ENCODE results near the gene GALNT16.
"Not testable (repeated sequence)": the region's sequence is repeated elsewhere in the genome, so short reads cannot be mapped to it uniquely, and the experiment has no call there.

GALNT16 gene

DNA sequence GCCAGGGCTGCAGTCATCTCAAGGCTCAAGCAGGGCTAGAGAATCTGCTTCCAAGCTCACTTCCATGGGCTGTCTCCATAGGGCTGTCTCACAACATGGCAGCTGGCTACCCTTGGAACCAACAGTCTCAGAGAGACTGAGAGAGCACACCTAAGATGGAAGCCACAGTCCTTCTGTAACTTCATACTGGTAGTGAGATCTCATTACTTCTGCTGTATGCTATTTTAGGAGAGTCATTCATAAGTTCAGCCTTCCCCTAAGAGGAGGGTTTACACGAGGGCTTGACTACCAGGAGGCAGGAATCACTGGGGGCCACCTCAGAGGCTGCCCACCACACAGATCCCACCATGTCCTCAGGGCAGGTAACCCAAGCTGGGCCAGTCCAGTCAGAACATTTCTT, 108.4 kb downstream of the GALNT16 start:
- DNase-seq: no peak

DNA sequence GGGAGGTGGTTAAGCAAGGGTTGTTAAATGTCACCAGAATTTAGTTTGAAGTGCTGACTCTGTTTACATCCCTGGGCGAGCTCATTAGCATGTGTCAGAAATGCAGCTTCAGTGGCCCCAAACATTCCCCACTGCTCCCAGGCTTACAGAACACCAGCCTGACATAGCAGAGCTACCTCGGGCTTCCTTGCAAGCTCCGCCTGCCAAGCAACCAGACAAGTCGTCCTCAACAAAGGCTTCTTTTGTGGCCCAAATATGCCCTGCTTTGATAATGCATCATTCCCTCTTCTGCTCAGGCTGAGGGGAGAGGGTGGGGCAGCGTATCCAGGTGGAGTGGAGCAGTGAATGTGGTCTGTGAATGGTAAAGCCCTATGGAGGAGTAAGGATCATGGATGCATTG, 110.1 kb downstream of the GALNT16 start:
- no peak for DNase-seq

DNA sequence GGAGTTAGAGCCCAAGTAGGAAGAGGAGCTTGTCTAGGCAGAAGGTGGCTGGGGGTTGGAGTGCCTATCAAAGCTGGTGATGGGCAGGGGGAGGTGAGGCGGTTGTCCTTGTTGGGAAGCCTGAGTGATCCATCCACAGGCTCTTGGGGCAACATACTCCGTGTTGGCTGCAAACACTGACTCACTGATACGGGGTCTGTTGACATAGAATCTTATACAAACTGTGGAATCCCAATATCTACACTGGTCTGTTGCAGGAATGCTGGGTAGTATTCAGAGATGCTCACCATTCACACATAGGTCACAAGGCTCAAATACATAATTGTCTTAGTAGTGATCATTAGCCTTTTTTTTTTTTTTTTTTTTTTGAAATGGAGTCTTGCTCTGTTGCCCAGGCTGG, 112.2 kb downstream of the GALNT16 start:
- DNase-seq: no peak

DNA sequence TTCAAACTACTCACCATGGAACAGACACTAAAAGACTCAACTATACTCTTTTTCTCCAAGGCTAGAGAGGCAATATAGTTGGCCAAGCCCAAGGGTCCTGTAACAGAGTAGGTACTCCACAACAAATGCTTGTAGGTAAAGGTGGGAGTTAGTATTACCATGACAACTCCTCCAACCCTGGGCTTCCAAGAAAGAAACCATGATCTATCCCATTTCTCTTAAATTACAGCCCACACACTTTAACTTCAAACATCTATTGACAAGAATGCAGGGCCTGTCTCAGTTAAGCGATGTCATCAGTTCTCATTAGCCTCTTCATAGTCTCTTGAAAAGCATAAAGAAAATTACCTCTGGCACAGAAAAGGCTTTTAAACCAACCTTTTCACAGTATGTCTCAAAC, 113.1 kb downstream of the GALNT16 start:
- no peak for DNase-seq

DNA sequence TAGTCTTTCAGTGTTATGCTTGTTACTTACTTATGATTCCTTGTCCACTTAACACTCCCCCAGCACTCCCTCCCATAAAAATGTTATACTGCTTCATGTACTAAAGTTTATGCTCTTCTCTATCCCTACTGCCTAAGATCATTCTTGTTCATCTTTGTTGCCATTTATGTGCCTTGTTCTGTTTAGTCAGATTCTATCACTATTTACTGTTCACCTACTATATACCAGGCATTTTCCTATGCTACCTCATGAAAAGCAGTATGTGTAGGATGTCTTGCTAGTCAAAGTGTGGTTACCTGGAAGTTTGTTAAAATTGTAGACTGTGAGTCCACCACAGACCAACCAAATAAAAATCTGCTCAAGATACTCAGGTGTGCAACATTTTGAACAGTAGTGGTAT, 114.3 kb downstream of the GALNT16 start:
- DNase-seq: no peak

DNA sequence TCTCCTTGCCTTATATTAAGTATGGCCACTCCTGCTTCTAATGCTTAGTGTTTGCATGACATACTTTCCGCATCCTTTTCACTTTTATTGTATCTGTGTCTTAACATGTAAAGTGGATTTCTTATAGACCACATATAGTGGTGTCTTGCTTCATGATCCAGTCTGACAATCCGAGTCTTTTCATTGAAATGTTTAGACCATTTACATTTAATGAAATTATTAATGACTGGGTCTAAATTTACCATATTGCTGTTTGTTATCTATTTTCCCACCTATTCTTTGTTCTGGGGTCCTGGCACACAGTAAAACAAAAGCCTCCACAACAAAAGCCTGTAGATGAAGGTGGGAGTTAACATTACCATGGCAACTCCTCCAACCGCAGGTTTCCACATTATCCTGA, 115.2 kb downstream of the GALNT16 start:
- no peak for DNase-seq

DNA sequence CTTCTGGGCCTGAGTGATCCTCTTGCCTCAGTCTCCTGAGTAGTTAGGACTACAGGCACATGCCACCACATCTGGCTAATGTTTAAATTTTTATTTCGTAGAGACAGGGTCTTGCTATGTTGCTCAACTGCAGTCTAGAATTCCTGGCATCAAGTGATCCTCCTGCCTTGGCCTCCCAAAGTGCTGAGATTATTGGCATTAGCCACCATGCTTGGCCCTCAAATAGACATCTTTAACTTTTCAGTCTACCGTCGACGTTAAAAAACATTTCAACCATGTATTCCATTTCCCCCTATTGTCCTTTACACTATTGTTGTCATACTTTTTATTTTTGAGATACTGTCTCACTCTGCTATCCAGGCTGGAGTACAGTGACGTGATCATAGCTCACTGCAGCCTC, 115.8 kb downstream of the GALNT16 start:
- no peak for DNase-seq

DNA sequence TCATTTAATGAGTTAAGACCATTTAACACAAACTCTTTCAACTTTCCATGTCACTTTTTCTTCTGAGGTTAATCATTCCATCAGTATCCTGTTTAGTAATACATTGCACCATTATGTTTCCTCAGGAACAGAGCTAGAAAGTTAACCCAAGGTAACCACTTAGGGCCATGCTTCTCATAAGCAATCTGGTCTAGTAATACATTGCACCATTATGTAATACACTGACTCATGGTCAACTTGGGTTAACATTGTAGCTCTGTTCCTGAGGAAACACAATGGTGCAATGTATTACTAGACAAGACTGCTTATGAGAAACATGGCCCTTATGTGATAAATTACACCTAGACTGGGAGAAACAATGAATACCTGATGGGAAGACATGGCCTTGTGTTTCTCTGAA, 116.5 kb downstream of the GALNT16 start:
- DNase-seq: no peak

DNA sequence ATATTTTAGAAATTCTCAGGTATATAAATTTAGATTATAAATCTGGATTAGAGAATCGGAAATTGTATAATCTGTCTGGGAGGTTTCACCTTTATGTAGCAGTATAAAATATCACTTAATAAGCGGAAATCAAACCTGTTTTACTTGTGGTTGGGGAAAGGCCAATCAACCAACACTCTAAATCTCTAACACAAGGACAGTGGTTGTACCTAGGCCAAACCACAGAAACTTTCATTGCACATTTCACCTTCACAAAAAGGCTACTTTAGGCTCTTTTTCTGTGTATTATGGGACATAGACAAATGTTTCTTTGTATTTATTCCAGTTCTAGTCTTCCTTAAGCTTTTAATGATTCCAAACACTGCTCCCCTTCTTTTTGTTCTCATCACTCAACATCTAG, 118.3 kb downstream of the GALNT16 start:
- DNase-seq: no peak

DNA sequence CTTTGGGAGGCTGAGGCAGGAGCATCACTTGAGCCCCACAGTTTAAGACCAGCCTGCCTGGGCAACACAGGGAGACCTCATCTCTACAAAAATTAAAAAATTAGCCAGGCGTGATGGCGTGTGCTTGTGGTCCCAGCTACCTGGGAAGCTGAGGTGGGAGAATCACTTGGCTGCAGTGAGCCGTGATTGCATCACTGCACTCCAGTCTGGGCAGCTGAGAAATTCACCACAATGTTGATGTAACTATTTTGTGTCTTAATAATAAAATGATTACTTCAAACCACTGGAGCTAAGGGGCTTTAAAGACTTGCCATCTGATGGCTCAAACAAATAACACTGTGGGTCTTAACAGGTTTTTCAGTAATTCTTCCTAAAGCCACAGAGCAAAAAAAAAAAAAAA, 127.4 kb downstream of the GALNT16 start:
- DNase-seq: no peak

DNA sequence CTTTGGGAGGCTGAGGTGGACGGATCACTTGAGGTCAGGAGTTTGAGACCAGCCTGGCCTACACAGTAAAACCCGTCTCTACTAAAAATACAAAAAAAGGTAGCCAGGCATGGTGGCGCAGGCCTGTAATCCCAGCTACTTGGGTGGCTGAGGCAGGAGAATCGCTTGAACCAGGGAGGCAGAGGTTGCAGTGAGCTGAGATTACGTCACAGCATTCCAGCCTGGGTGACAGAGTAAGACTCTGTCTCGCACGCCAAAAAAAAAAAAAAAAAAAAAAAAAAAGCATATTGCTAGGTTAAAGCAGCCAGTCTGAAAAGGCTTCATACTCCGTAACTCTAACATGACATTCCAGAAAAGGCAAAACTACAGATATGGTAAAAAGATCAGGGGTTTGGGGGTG, 131.4 kb downstream of the GALNT16 start:
- not testable (repeated sequence) for DNase-seq

DNA sequence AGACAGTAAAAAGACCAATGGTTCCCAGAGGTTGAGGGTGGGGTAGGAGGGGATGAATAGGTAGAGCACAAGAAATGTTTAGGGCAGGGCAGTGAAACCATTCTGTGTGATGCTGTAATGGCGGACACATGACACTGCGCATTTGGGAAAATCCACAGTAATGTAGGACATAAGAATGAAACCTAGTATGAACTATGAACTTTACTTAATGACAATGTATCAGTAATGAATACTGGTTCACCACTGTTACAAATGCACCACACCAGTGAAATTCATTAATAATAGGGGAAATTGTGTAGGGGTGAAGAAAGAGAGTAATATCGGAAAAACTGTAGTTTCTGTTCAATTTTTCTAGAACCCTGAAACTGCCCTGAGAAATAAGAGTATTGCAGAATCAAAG, 132.5 kb downstream of the GALNT16 start:
- no peak for DNase-seq

DNA sequence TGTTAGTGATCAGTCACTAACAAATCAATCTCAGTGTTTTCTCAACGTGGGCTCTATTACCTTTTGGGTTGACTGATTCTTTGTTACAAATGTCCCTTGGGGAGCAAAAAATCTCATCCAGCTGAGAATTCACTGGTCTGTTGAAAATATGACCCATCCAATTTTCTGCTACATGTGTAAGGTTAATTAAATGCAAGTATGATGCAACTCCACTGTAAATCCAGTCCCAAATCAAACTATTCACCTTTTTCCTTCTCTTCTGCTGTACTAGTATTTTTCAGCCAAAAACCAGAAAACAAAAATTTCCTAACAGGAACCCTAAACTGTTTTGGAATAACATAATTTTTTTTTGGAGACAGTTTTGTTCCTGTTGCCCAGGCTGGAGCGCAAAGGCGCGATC, 136.0 kb downstream of the GALNT16 start:
- no peak for DNase-seq

DNA sequence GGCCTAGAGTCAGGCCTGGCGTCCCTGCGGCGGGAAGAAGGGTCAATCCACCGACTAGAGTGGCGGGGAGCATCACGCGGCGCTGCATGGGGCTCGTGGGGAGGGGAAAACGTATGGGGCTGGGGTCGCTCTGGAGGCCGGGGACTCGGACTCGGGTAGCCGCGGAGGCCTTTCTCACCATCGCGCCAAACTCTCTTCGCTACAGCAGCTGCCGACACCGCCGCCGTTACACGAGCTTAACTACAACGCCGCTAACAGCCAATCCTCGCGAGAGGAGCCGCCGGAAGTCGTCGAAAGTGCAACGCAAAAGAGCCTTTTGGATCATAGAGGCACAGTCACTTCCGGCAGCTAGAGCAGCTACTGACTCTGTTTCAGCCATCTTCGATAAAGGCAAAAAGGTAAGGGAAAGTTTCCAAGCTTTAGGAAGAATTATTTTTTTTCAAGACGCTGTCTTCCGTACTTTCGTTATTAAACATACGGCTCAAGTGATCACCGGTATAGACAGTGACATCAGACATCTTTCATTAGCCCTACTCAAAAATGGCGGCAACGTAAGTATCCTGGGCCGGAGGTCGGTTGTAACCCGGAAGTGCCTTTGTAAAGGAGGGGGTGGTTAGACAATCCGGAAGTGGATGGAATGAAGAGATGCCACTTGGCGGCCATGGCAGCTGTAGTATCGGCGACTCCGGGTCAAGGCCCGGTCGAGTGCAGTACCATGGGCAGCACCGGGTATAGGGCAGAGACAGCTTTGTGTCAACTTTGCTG, 138.3 kb downstream of the GALNT16 start, which contains the start of the genes ERH and SLC39A9:
Gene ERH, minus strand, starts transcription at position 247 of the 765 bp plus-strand sequence. Its CDS starts 66 bp downstream, at position 181.
Gene SLC39A9, plus strand, starts transcription at position 640 of the 765 bp plus-strand sequence. CDS start 678 bp downstream, outside the sequence.
- DNase-seq: peak; percentile 92 to 95

DNA sequence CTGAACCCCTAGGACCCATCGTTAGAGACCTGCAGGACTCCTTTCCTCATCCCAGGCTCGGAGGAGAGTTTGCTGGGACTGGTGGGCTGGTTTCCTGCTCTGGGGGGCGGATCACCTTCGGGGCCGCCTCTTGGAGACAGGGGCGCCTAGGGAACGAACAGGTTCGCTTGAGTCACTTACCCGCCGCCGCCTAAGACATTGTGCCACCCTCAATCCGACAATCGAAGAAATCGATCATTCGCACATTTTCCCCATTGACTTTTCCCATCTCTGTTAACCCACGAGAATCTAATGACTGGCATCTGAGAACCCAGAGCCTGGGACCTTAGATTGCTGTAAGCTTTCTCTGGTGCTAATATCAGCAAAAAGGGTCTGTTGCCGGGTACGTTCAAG, 138.9 kb downstream of the GALNT16 start:
- no peak for DNase-seq

DNA sequence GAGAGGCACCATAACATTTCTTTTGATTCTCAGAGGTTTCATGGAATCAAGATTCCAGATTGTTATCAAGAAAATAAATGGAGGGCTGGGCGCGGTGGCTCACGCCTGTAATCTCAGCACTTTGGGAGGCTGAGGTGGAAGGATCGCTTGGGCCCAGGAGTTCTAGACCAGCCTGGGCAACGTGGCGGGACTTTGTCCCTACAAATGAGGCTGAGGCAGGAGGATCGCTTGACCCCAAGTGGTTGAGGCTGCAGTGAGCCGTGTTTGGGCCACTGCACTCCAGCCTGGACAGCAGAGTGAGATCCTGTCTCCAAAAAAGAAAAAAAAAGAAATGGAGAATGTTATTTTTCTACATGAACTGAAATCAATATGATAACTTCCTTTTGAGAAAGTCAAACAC, 139.8 kb downstream of the GALNT16 start:
- no peak for DNase-seq

DNA sequence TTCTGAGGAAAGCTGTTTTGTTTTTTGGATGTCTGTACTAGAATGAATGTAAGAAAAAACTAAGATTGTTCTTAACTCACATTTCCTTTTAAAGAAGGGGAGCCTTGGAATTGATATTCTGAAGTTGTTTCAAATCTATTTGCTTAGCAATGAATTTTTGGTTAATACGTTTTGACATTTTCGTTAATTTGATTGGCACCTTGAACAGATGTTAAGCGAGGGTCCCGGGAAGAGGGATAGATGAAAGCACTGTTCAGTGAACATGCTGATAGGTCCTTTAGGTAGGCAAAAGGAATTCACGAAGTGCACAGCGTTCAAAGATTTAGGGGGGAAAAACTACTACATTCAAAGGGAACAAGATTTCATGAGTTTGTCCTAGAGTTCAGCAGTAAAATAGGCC, 140.2 kb downstream of the GALNT16 start:
- no peak for DNase-seq

DNA sequence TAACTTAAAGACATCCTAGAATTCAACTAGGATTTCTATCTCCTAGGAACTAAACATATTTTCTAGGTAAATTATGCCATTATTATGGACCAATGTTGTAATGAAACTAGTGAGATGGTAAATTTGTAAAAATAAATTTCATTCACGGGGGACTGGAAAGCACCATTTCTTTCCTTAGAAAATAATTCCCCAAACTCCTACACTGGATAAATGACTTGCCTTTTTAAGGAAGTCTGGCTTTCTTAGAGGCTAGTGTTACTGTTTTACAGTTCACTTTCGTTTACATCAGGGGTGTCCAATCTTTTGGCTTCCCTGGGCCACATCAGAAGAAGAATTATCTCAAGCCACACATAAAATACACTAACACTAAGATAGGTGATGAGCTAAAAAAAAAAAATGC, 141.9 kb downstream of the GALNT16 start:
- no peak for DNase-seq

DNA sequence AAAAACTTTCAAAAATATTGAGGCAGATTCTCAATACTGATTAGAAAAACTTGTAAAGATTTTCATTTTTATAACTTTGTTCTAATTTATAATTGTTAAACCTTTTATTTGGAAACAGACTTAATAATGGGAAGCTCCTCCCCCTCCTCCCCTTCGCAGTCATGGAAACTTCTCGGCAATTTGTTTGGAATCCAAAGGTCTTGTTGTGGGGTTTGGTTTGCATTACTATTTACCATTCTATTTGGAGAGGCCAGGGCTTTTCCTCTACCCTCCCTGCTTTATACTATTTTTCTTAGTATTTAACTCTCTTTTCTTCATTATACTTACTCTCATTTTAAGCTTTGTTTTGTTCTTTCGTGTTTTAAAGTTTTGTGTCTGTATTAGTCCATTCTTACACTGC, 144.5 kb downstream of the GALNT16 start:
- no peak for DNase-seq

DNA sequence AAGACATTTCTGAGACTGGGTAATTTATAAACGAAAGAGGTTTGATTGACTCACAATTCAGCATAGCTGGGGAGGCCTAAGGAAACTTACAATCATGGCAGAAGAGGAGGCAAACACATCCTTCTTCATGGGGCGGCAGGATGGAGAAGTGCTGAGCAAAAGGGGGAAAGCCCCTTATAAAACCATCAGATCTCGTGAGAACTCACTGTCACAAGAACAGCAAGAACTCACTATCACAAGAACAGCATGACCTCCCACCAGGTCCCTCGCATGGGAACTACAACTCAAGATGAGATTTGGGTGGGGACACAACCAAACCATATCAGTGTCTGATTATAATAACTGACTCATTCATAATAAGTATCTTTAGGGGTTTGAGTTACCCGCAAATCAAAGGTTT, 144.9 kb downstream of the GALNT16 start:
- DNase-seq: no peak

DNA sequence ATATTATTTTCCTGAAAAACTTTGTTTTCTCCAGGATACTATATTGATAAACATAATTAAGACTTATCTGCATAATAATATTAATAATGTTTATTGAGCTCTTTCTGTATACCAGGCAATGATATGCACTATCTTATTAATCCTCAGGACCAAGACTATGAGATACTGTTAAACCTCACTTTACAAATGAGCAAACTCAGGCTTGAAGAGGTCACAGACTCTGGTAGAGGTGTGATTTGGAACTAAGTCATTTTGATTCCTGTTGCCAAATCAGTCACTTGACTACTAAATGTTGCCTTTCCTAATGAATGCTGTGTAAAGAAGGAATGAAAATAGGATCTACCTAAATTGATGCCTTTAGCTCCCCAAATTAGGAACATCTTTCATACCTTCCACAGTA, 145.8 kb downstream of the GALNT16 start:
- no peak for DNase-seq

All from activated CD4-positive, alpha-beta T cell treated with anti-CD3 and anti-CD28 coated beads, Interleukin-2, amount 50 U/mL, for 48 hours (primary cell).